ENCODE results near the gene MAFG. TPM values are rescaled to one million over a fixed set of nuclear protein-coding genes. Genes with fewer than 3 reads are reported as not detected.

MAFG gene
- total RNA-seq, 2 experiments from 2014 or later, result 10.8 to 13.3 TPM

GRCh38 chr17:81948635-81949378, 21.3 kb upstream of the MAFG start:
- no peaks in the 10 kb centered on the region for H3K4me1 Mint-ChIP-seq (ENCODE audit: low read depth)
- DNase-seq (no peak), ATAC-seq (ENCODE audit: poor library complexity) (no peak)
- no peaks in the 10 kb centered on the region for H3K9me3 Mint-ChIP-seq
- Histone ChIP-seq H3K4me1 (ENCODE audit: insufficient read depth, low read length) (peaks cover 8% of the 10 kb centered on the region), H3K9me3 (ENCODE audit: control insufficient read depth in 1 of 2, insufficient read depth in 1 of 2, low read length in 2 of 2) (peaks cover 0 to 1% of the 10 kb centered on the region in 2 experiments), H3K4me3 (ENCODE audit: low read length) (no peak overlapping the region), H3K36me3 (ENCODE audit: insufficient read depth, low read length) (no peaks in the 10 kb centered on the region), H3K27me3 (ENCODE audit: control insufficient read depth in 1 of 2, insufficient read depth in 2 of 2, low read length in 2 of 2) (no peaks in the 10 kb centered on the region), H3K27ac (ENCODE audit: low read depth in 1 of 2, low read length in 2 of 2) (no peak overlapping the region)
- no peak overlapping the region for H3K4me3 Mint-ChIP-seq
- no peaks in the 10 kb centered on the region for H3K27me3 Mint-ChIP-seq
- no peak for TF ChIP-seq CTCF (IDR thresholded peaks at IDR 0.05)
- H3K36me3 Mint-ChIP-seq (ENCODE audit: low read depth), result no peaks in the 10 kb centered on the region
- CTCF ChIA-PET, result interaction anchor here (0.9 to 1.6 kb wide), 2 partner anchors 11 kb away, joined by 3 to 4 read pairs; no protein-coding TSS in a partner anchor
- POLR2A ChIA-PET, result no interaction called here
- intact Hi-C loops (cut with DNase I, micrococcal nuclease), result no loop called here
- no peak overlapping the region for H3K27ac Mint-ChIP-seq

GRCh38 chr17:81947189-81947588, 19.7 kb upstream of the MAFG start, which contains the start of gene MYADML2:
MYADML2 (minus strand) TSS chr17:81947233; CDS start chr17:81941741, 5,492 bp downstream.
- Histone ChIP-seq H3K27me3 (ENCODE audit: control insufficient read depth in 1 of 2, insufficient read depth in 2 of 2, low read length in 2 of 2) (peaks cover 0 to 2% of the 10 kb centered on the region in 2 experiments), H3K4me1 (ENCODE audit: insufficient read depth, low read length) (no peaks in the 10 kb centered on the region), H3K4me3 (ENCODE audit: low read length) (no peak within 1 kb of the TSS), H3K9me3 (ENCODE audit: control insufficient read depth in 1 of 2, insufficient read depth in 1 of 2, low read length in 2 of 2) (no peaks in the 10 kb centered on the region), H3K36me3 (ENCODE audit: insufficient read depth, low read length) (no peaks in the 10 kb centered on the region), H3K27ac (ENCODE audit: low read depth in 1 of 2, low read length in 2 of 2) (no peak within 1 kb of the TSS)
- CTCF ChIA-PET, result interaction anchor here (1.6 kb wide), 1 partner anchor 12 kb away, joined by 4 read pairs; no protein-coding TSS in a partner anchor
- ATAC-seq (ENCODE audit: poor library complexity) (no peak), DNase-seq (no peak)
- POLR2A ChIA-PET, result no interaction called here
- Mint-ChIP-seq H3K36me3 (ENCODE audit: low read depth) (no peaks in the 10 kb centered on the region), H3K27me3 (no peaks in the 10 kb centered on the region), H3K9me3 (no peaks in the 10 kb centered on the region), H3K27ac (no peak within 1 kb of the TSS), H3K4me1 (ENCODE audit: low read depth) (no peaks in the 10 kb centered on the region), H3K4me3 (no peak within 1 kb of the TSS)
- intact Hi-C loops (cut with DNase I, micrococcal nuclease), result no loop called here
- no peak for TF ChIP-seq CTCF (IDR thresholded peaks at IDR 0.05)

GRCh38 chr17:81944858-81945257, 17.3 kb upstream of the MAFG start:
- ChIA-PET POLR2A (interaction anchor here (0.7 kb wide), 1 partner anchor 17 kb away, joined by 3 read pairs; no protein-coding TSS in a partner anchor), CTCF (interaction anchor here (0.7 kb wide), 1 partner anchor 153 kb away, joined by 3 read pairs; no protein-coding TSS in a partner anchor)
- no peaks in the 10 kb centered on the region for H3K36me3 ChIP-seq (ENCODE audit: insufficient read depth, low read length)
- no peak for TF ChIP-seq CTCF (IDR thresholded peaks at IDR 0.05)
- Mint-ChIP-seq H3K4me1 (ENCODE audit: low read depth) (no peaks in the 10 kb centered on the region), H3K4me3 (no peak overlapping the region), H3K27ac (no peak overlapping the region), H3K27me3 (peaks cover 6% of the 10 kb centered on the region), H3K9me3 (no peaks in the 10 kb centered on the region), H3K36me3 (ENCODE audit: low read depth) (no peaks in the 10 kb centered on the region)
- intact Hi-C loops (cut with DNase I, micrococcal nuclease), result no loop called here
- ATAC-seq (ENCODE audit: poor library complexity) (no peak), DNase-seq (no peak)
- H3K27ac ChIP-seq (ENCODE audit: low read depth in 1 of 2, low read length in 2 of 2), result no peak overlapping the region
- no peaks in the 10 kb centered on the region for H3K4me1 ChIP-seq (ENCODE audit: insufficient read depth, low read length)
- no peak overlapping the region for H3K4me3 ChIP-seq (ENCODE audit: low read length)
- H3K9me3 ChIP-seq (ENCODE audit: control insufficient read depth in 1 of 2, insufficient read depth in 1 of 2, low read length in 2 of 2), result peaks cover 0 to 11% of the 10 kb centered on the region in 2 experiments
- peaks cover 0 to 7% of the 10 kb centered on the region in 2 experiments for H3K27me3 ChIP-seq (ENCODE audit: control insufficient read depth in 1 of 2, insufficient read depth in 2 of 2, low read length in 2 of 2)

All from CD4-positive, alpha-beta T cell (primary cell).